GM18526 (cell line): ENCODE data around the gene EIF2A.

ENCODE experiments used
- POLR2A ChIP-seq: IDR thresholded peaks from 3 replicates; pipeline ENCODE4 v1.6.1; 2011; ENCODE audit not compliant: insufficient read length; ENCODE audit errors: extremely low read depth

The EIF2A gene

GRCh38 chr3:150581174-150581573, 34.6 kb downstream of the EIF2A start:
- no peak for TF ChIP-seq POLR2A

- no peak for TF ChIP-seq POLR2A
These were observed 36.0 kb downstream of the EIF2A start for GRCh38 chr3:150582620-150583019.

- TF ChIP-seq POLR2A, result no peak
These were observed 36.4 kb downstream of the EIF2A start for GRCh38 chr3:150583028-150583427.

- TF ChIP-seq POLR2A, result no peak
These were observed 41.6 kb downstream of the EIF2A start for GRCh38 chr3:150588027-150588830.

- TF ChIP-seq POLR2A, result no peak
These were observed 43.2 kb downstream of the EIF2A start for GRCh38 chr3:150589759-150590158.

GRCh38 chr3:150594150-150594549, 47.6 kb downstream of the EIF2A start:
- no peak for TF ChIP-seq POLR2A

- no peak for TF ChIP-seq POLR2A
These were observed 51.1 kb downstream of the EIF2A start for GRCh38 chr3:150597646-150598045.

GRCh38 chr3:150599611-150600297, 53.2 kb downstream of the EIF2A start:
- TF ChIP-seq POLR2A, result no peak

GRCh38 chr3:150602426-150603152, 56.0 kb downstream of the EIF2A start:
- TF ChIP-seq POLR2A, result no peak

GRCh38 chr3:150603153-150603979, 56.8 kb downstream of the EIF2A start, which contains the start of gene SELENOT:
Gene SELENOT (plus strand): TSS chr3:150603321. CDS start chr3:150603363, 42 bp downstream.
- TF ChIP-seq POLR2A, result peak; percentile 99

- TF ChIP-seq POLR2A, result no peak
These were observed 57.4 kb downstream of the EIF2A start for GRCh38 chr3:150603980-150604319.

GRCh38 chr3:150605998-150606641, 59.5 kb downstream of the EIF2A start:
- TF ChIP-seq POLR2A, result no peak

- TF ChIP-seq POLR2A, result no peak
These were observed 60.9 kb downstream of the EIF2A start for GRCh38 chr3:150607267-150608065.

GRCh38 chr3:150609988-150610387, 63.4 kb downstream of the EIF2A start:
- TF ChIP-seq POLR2A, result no peak
